ENCODE measurements around the gene PAEP.
"Not testable (repeated sequence)": the region's sequence is repeated elsewhere in the genome, so short reads cannot be mapped to it uniquely, and the experiment has no call there.

The PAEP gene

DNA sequence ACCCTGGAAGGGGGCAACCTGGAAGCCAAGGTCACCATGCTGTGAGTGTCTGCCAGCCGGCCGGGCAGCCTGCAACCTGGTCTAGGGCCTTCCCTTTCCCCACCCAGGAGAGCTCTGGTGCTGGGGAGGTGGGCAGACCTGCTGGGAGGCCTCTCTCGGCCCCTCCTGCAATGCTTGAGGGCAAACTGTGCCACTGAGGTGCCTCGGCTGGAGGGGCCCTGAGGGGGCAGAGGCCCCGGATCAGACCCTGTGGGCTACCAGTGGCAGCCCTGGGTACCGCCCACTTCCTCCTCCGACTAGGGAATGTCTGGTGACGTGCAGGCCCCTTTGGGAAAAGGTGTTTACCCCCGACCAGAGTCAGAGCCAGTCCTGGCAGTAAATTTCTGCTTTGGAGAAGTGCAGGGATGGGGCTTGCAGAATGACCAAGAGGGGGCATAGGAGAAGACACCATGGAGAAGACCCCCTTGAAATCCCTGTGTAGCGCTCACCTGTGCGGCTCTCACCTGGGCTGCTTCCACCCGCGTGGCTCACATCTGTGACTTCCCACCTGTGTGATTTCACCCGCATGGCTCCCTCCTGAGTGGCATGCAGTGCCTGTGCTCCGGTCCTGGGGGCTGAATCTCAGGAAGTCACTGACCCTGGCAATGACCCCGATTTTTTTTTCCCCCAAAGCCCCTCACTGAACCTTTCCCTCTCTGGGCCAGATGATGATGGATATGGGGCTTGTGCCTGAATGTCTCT lies 39.2 kb upstream of the PAEP start:
- Mint-ChIP-seq H3K27ac (no peak overlapping the region), H3K27me3 (peaks cover 20% of the 10 kb centered on the region), H3K36me3 (ENCODE audit: low read depth) (no peaks in the 10 kb centered on the region), H3K4me1 (ENCODE audit: low read depth) (no peaks in the 10 kb centered on the region), H3K9me3 (no peaks in the 10 kb centered on the region), H3K4me3 (no peak overlapping the region)

DNA sequence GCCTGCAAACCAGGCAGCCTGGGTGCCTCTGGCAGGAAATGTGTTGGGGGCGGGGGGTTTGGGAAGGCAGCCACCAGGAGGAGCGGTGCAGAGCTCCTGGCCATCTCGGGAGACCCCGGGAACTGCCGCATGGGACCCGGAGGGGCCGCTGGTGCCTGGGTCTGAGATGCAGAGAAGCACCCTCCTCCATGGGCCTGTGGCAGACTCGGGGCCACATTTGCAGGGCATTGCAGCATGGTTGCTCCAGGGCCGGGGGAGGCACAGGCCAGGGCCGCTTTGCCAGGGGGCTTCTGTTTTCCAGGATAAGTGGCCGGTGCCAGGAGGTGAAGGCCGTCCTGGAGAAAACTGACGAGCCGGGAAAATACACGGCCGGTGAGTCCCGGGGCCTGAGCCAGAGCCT lies 38.6 kb upstream of the PAEP start:
- no peak overlapping the region for H3K4me3 Mint-ChIP-seq
- no peaks in the 10 kb centered on the region for H3K36me3 Mint-ChIP-seq (ENCODE audit: low read depth)
- no peak overlapping the region for H3K27ac Mint-ChIP-seq
- peaks cover 16% of the 10 kb centered on the region for H3K27me3 Mint-ChIP-seq
- no peaks in the 10 kb centered on the region for H3K4me1 Mint-ChIP-seq (ENCODE audit: low read depth)
- no peaks in the 10 kb centered on the region for H3K9me3 Mint-ChIP-seq

DNA sequence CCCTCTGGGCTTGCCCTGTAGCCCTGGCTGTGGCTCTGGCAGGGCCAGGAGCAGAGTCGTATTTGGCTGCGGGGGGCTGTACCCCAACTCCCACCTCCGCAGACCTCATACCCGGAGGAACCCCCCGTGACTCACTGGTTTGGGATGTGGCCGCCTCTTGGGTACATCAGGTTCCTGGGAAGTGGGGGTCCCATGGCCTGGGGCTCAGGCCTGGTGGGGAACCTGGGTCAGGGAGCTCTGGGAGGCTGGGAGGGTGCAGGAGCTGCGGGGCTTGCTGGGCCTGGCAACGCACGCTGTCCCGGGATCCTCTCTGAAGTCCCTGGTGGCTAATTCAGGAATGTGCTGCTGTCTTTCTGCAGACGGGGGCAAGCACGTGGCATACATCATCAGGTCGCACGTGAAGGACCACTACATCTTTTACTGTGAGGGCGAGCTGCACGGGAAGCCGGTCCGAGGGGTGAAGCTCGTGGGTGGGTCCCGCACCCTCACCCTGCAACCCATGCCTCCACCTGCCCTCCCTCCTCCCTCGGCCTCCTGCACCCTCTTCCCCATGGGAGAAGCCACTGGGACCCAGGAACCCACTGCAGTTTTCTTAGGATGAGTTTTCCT lies 37.9 kb upstream of the PAEP start:
- Mint-ChIP-seq H3K27me3 (peaks cover 10% of the 10 kb centered on the region), H3K9me3 (no peaks in the 10 kb centered on the region), H3K4me1 (ENCODE audit: low read depth) (no peaks in the 10 kb centered on the region), H3K36me3 (ENCODE audit: low read depth) (no peaks in the 10 kb centered on the region), H3K4me3 (no peak overlapping the region), H3K27ac (no peak overlapping the region)

DNA sequence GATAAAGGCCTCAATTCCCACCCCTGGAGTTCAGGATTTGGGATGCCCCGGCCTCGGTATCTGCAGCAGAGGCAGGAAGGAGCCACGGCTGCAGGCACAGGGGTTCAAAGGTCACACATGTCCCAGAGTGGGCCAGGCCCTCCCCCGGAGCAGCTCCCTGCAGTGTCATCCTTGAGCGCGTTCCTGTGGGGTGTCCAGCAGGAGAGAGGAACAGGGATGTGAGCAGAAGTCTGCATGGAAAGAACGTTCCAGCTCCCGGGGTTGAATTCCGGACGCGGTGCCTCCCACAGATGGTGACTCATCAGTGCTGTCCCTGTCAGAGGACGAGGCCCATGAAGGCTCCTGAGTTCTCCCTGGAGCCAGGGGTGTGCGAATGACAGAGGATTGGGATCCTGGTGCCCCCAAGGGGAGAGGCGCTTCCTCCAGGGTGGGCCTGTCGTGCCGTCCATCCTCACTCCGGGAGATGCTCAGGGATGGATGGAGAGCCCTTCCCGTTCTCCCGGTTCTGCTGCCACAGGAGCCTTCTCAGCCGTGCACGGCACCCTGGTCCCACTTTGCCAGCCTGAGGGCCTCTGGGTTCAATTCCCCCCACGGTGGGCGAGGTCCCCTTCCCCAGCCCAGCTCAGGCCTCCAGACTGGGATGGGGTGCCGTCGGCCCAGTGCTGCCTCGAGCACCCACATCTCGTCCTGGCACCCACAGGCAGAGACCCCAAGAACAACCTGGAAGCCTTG lies 37.3 kb upstream of the PAEP start:
- H3K36me3 Mint-ChIP-seq (ENCODE audit: low read depth), result no peaks in the 10 kb centered on the region
- H3K4me1 Mint-ChIP-seq (ENCODE audit: low read depth), result no peaks in the 10 kb centered on the region
- no peak overlapping the region for H3K27ac Mint-ChIP-seq
- no peak overlapping the region for H3K4me3 Mint-ChIP-seq
- H3K9me3 Mint-ChIP-seq, result no peaks in the 10 kb centered on the region
- H3K27me3 Mint-ChIP-seq, result peaks cover 10% of the 10 kb centered on the region

DNA sequence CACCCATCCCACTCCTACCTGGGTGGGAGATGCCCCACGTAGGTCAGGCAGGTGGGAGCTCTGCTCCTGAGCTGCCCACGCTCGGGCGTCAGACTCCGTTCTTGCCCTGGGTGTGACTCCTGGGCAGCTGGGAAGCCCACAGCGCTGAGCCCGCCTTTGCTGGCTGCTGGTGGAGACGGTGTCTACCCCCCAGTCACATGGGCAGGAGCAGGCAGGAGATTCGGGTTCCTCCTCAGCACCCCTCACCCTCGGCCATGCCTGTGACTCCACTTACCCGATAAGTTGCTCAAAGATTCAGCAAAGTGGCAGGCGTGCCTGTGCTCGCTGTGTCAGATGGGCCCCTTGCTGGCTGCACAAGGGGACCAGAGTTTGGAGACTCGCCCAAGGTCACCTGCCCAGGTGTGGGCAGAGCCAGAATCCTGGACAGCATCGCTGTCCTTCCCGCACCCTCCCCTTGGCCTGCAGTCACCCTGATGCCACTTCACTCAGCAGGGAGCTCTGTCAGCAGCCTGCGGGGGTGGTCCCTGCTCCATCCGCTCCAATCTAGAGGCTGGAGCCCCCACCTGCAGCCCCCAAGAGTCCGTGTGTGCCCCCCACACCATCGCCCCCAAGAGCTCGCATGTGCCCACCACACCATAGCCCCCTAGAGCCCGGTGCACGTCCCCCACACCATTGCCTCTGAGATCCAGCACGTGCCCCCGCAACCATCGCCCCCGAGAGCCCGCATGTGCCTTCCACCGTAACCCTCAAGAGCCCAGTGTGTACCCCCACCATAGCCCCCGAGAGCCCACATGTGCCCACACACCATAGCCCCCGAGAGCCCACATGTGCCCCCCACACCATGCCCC lies 36.1 kb upstream of the PAEP start:
- Mint-ChIP-seq H3K4me3 (no peak overlapping the region), H3K9me3 (no peaks in the 10 kb centered on the region), H3K36me3 (ENCODE audit: low read depth) (no peaks in the 10 kb centered on the region), H3K27me3 (peaks cover 7% of the 10 kb centered on the region), H3K27ac (no peak overlapping the region), H3K4me1 (ENCODE audit: low read depth) (no peaks in the 10 kb centered on the region)

DNA sequence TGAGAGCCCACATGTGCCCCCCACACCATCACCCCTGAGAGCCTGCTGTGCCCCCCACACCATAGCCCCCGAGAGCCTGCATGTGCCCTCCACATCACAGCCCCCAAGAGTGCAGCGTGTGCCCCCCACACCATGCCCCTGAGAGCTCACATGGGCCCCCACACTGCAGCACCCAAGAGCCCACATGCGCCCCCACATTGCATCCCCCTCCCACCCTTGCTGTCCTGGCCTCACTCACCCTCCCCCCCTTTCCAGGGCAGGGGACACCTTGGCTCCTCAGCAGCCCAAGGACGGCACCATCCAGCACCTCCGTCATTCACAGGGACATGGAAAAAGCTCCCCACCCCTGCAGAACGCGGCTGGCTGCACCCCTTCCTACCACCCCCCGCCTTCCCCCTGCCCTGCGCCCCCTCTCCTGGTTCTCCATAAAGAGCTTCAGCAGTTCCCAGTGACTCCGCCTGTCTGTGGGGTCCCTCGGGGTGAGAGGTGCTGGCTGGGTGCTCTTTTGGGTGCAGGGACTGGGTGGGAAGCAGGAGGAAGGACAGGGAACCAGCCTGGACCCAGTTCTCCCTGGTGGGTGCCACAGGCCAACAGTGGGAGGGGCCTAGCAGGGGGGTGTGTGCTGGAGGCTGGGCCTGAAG lies 35.3 kb upstream of the PAEP start:
- Mint-ChIP-seq H3K27ac (no peak overlapping the region), H3K4me3 (no peak overlapping the region), H3K36me3 (ENCODE audit: low read depth) (no peaks in the 10 kb centered on the region), H3K9me3 (no peaks in the 10 kb centered on the region), H3K27me3 (peaks cover 12% of the 10 kb centered on the region), H3K4me1 (ENCODE audit: low read depth) (no peaks in the 10 kb centered on the region)

DNA sequence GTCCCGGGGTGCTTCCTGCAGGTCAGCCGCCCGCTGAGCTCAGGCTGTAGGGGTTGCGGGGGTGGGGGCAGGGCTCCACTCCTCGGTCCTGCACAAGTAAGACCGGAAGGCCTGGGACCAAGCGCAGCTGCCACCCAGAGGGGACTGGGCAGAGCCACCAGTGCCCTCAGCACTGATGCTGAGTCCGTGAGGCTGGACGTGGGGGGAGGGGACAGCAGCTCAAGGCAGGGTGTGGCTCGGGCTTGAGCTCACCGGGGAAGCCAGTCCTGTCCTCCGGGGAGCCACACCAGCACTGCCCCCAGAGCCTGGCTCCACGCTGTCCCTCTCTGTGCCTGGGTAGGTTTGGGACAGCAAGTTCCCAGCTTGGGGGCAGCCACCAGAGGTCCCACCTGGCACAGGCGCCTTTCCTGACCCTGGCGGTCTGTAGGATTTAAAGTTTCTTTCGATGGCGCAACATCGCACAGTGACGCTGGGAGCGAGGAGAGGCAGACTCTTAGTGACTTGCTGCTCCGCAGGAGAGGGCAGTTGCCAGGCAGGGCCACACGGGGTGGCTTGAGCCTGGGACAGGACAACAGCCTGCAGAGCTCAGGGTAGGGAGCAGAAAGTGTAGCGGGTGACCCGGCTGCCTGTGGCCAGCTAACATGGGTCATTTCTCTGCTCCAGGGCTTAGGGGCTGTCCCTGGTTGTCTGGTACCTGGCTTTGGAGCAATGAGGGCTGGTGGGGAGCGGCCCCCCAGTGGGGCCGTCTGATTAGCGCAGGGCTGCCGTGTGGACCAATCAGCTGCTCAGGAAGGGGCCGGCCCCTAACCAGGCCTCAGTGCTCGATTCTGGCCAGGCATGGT lies 34.6 kb upstream of the PAEP start:
- Mint-ChIP-seq H3K27ac (no peak overlapping the region), H3K9me3 (no peaks in the 10 kb centered on the region), H3K36me3 (ENCODE audit: low read depth) (no peaks in the 10 kb centered on the region), H3K4me1 (ENCODE audit: low read depth) (no peaks in the 10 kb centered on the region), H3K4me3 (no peak overlapping the region), H3K27me3 (peaks cover 16% of the 10 kb centered on the region)

DNA sequence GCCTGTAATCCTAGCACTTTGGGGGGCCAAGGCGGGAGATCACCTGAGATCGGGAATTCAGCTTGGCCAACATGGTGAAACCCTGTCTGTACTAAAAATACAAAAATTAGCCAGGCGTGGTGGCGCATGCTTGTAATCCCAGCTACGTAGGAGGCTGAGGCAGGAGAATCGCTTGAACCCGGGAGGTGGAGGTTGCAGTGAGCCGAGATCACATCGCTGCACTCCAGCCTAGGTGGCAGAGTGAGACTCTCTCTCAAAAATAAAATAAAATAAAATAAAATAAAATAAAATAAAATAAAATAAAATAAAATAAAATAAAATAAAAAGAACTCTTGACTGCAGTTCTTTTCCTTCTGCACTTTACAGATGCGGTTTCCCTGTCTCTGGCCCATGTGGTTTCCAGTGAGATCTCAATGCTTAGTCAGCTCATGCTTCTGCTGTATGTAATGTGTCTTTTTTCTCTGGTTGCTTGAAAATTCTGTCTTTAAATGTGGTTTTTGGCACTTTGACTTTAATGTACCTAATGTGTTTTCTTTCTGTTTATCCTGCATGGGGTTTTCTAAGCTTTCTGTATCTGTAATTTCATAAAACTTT lies 32.6 kb upstream of the PAEP start:
- H3K27ac Mint-ChIP-seq; H3K4me1 Mint-ChIP-seq (ENCODE audit: low read depth); H3K4me3 Mint-ChIP-seq; H3K36me3 Mint-ChIP-seq (ENCODE audit: low read depth); H3K9me3 Mint-ChIP-seq: not testable (repeated sequence)
- peaks cover 15% of the 10 kb centered on the region for H3K27me3 Mint-ChIP-seq

DNA sequence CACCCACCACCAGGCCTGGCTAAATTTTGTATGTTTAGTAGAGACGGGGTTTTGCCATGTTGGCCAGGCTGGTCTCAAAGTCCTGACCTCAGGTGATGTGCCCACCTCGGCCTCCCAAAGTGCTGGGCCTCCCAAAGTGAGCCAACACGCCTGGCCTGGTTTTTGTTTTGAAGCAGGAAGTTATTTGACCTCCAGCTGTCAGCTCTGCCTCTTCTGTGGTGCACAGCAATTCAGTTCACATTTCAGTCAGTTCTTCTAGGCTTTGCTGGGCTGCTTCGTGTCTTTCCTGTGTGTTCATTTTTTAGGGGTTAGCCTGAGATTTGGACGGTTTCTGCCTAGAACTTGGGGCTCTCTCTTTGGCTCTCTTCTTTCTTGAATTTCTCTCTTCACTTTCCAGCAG lies 31.4 kb upstream of the PAEP start:
- Mint-ChIP-seq H3K4me3 (no peak overlapping the region), H3K27me3 (peaks cover 23% of the 10 kb centered on the region), H3K27ac (no peak overlapping the region), H3K9me3 (no peaks in the 10 kb centered on the region), H3K36me3 (ENCODE audit: low read depth) (no peaks in the 10 kb centered on the region), H3K4me1 (ENCODE audit: low read depth) (no peaks in the 10 kb centered on the region)

DNA sequence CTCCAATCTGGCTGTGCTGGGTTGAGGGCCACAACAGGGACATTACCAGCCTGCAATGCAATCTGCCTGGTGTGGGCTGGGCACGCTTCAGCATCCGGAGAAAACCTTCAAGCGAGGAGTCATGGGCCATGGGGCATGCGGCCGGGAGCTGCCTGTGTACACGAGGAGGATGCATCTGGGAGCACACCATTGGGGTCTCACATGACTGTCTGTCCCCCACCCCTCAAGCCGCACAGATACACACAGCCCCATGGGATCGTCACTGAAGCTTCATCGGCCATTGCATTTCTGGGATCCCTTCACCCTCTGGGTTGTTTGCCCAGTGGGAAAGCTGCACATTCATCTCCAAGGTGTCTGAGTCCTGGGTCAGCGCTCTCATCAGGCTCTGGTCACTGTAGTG lies 30.5 kb upstream of the PAEP start:
- Mint-ChIP-seq H3K27ac (no peak overlapping the region), H3K27me3 (peaks cover 23% of the 10 kb centered on the region), H3K4me3 (no peak overlapping the region), H3K9me3 (no peaks in the 10 kb centered on the region), H3K4me1 (ENCODE audit: low read depth) (no peaks in the 10 kb centered on the region), H3K36me3 (ENCODE audit: low read depth) (no peaks in the 10 kb centered on the region)

DNA sequence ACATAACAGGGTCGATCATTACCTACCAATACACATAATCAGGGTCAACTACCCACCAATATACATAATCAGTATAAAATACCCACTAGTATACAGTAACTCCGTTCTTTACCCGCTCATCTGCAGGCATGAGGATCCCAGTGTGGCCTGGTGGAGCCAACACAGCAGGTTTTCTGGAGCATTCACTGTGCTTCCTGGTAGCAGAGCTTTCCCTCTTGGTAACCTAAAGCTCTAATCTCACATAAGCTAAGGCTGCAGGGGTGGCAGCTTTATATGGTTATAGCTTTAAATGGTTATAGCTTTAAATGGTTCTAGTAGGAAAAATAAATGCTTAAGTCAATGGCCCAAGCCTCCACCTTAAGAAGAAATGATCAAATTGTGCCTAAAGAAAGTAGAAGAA lies 28.4 kb upstream of the PAEP start:
- H3K27ac Mint-ChIP-seq, result no peak overlapping the region
- H3K9me3 Mint-ChIP-seq, result no peaks in the 10 kb centered on the region
- no peaks in the 10 kb centered on the region for H3K36me3 Mint-ChIP-seq (ENCODE audit: low read depth)
- H3K27me3 Mint-ChIP-seq, result peaks cover 38% of the 10 kb centered on the region
- H3K4me1 Mint-ChIP-seq (ENCODE audit: low read depth), result no peaks in the 10 kb centered on the region
- H3K4me3 Mint-ChIP-seq, result no peak overlapping the region

DNA sequence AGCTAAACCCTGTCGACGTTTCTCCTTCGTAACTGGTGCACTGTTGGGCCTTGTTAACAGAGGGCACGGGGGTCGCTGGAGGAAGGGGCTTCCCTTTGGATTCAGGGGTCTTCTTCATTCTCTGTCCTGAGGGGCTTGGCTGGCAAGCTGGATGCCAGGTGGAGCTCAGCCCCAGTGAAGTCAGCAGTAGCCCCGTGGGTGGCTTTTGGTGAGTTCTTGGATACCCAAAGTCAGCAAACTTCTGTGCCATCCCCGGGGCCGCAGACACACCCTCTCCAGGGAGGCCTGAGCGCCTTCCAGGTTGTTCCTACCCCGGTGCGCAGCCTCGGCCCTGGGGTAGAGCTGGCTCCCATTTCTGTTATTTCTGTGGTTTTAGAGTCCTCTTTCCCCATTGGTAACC lies 27.9 kb upstream of the PAEP start:
- Mint-ChIP-seq H3K36me3 (ENCODE audit: low read depth) (no peaks in the 10 kb centered on the region), H3K27me3 (peaks cover 43% of the 10 kb centered on the region), H3K4me3 (no peak overlapping the region), H3K27ac (no peak overlapping the region), H3K9me3 (no peaks in the 10 kb centered on the region), H3K4me1 (ENCODE audit: low read depth) (no peaks in the 10 kb centered on the region)

DNA sequence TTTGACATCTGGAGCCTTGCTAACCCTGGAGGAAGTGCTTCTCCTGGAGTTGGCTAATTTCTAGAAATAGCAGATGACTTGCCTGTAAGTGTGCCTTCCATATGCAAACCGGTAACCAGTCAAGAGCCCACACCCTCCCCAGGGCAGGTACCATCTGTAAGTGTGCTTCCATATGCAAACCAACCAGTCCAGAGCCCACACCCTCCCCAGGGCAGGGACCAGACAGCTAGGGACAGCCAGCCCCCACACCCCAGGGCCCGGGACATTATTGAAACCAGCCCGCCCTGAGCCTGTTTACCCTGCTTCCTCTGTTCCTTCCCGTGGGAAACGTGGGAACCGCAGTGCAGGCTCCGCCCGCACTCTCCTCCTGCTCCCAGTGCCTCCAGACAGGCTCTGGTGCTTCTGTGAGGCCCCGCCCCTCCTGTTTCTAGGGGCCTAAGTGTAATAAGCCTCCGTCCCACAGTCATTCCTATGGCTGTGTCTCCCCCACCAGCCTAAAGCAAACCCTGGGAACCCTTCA lies 27.3 kb upstream of the PAEP start:
- not testable (repeated sequence) for H3K27ac Mint-ChIP-seq; H3K4me3 Mint-ChIP-seq; H3K36me3 Mint-ChIP-seq (ENCODE audit: low read depth); H3K9me3 Mint-ChIP-seq; H3K4me1 Mint-ChIP-seq (ENCODE audit: low read depth)
- H3K27me3 Mint-ChIP-seq, result peaks cover 47% of the 10 kb centered on the region

All from stimulated activated naive CD8-positive, alpha-beta T cell treated with anti-CD3 and anti-CD28 coated beads, Interleukin-15, Interleukin-2, amounts not matched to agents 100 ng/mL and 50 ng/mL, for 24 hours (primary cell).